Osteocyte (in vitro differentiated cells): Measurements from ENCODE around the gene FLII. TPM values are rescaled to one million over a fixed set of nuclear protein-coding genes. Genes with fewer than 3 reads are reported as not detected.

Source experiments
- DNase-seq: peaks from one replicate; pipeline ENCODE4 v3.0.0; 2021; ENCODE audit warnings: mixed read lengths; ENCODE audit not compliant: unreplicated experiment; ENCODE audit errors: extremely low spot score
- H3K27ac Mint-ChIP-seq: one replicate; pipeline ENCODE4 v1.8.0; 2021; ENCODE audit warnings: mild to moderate bottlenecking, mixed read lengths; ENCODE audit not compliant: unreplicated experiment
- H3K27me3 Mint-ChIP-seq: one replicate; pipeline ENCODE4 v1.8.0; 2021; ENCODE audit warnings: mixed read lengths; ENCODE audit not compliant: unreplicated experiment
- H3K36me3 Mint-ChIP-seq: one replicate; pipeline ENCODE4 v1.8.0; 2021; ENCODE audit warnings: mixed read lengths; ENCODE audit not compliant: unreplicated experiment
- H3K4me1 Mint-ChIP-seq: one replicate; pipeline ENCODE4 v1.8.0; 2021; ENCODE audit warnings: mixed read lengths; ENCODE audit not compliant: unreplicated experiment
- H3K4me3 Mint-ChIP-seq: one replicate; pipeline ENCODE4 v1.8.0; 2021; ENCODE audit warnings: mild to moderate bottlenecking, moderate library complexity, mixed read lengths; ENCODE audit not compliant: unreplicated experiment
- H3K9me3 Mint-ChIP-seq: one replicate; pipeline ENCODE4 v1.8.0; 2021; ENCODE audit warnings: mixed read lengths; ENCODE audit not compliant: unreplicated experiment
- CTCF ChIP-seq: fragments of 200-600 bp; sonication (generic); IDR thresholded peaks from 2 replicates; pipeline ENCODE4 v1.5.0; 2021; ENCODE audit warnings: antibody characterized with exemption, mild to moderate bottlenecking, moderate library complexity
- total RNA-seq: library from RNA; stranded (reverse); gene quantifications from 2 replicates; pipeline ENCODE4 v1.2.1, GENCODE V29; 2021

FLII gene
- total RNA-seq, 1 donor from 2014 or later, result 214 TPM

GRCh38 chr17:18238299-18238698 is 20.2 kb downstream of the FLII start:
- Mint-ChIP-seq H3K36me3 (peaks cover 13% of the 10 kb centered on the region), H3K27ac (no peak overlapping the region), H3K4me1 (peaks cover 19% of the 10 kb centered on the region), H3K4me3 (no peak overlapping the region), H3K27me3 (no peaks in the 10 kb centered on the region), H3K9me3 (no peaks in the 10 kb centered on the region)
- TF ChIP-seq CTCF, result no peak
- DNase-seq, result no peak

GRCh38 chr17:18237461-18237860 is 21.1 kb downstream of the FLII start:
- Mint-ChIP-seq H3K36me3 (peaks cover 13% of the 10 kb centered on the region), H3K4me1 (peaks cover 19% of the 10 kb centered on the region), H3K27ac (no peak overlapping the region), H3K27me3 (no peaks in the 10 kb centered on the region), H3K4me3 (no peak overlapping the region), H3K9me3 (no peaks in the 10 kb centered on the region)
- no peak for TF ChIP-seq CTCF
- DNase-seq, result no peak

GRCh38 chr17:18236494-18236893 is 22.0 kb downstream of the FLII start:
- no peak overlapping the region for H3K4me3 Mint-ChIP-seq
- H3K4me1 Mint-ChIP-seq, result peaks cover 19% of the 10 kb centered on the region
- peak overlapping the region; percentile 87 for H3K27ac Mint-ChIP-seq
- DNase-seq, result no peak
- no peaks in the 10 kb centered on the region for H3K9me3 Mint-ChIP-seq
- H3K36me3 Mint-ChIP-seq, result peaks cover 13% of the 10 kb centered on the region
- no peaks in the 10 kb centered on the region for H3K27me3 Mint-ChIP-seq
- no peak for TF ChIP-seq CTCF

GRCh38 chr17:18235743-18236256 is 22.7 kb downstream of the FLII start:
- TF ChIP-seq CTCF, result no peak
- H3K27ac Mint-ChIP-seq, result peak overlapping the region; percentile 87
- H3K4me3 Mint-ChIP-seq, result peak overlapping the region; percentile 22
- H3K36me3 Mint-ChIP-seq, result peaks cover 13% of the 10 kb centered on the region
- peak; percentile 91 for DNase-seq
- H3K27me3 Mint-ChIP-seq, result no peaks in the 10 kb centered on the region
- peaks cover 19% of the 10 kb centered on the region for H3K4me1 Mint-ChIP-seq
- H3K9me3 Mint-ChIP-seq, result no peaks in the 10 kb centered on the region

GRCh38 chr17:18234853-18235380 is 23.6 kb downstream of the FLII start:
- H3K4me3 Mint-ChIP-seq, result no peak overlapping the region
- H3K27ac Mint-ChIP-seq, result peak overlapping the region; percentile 87
- no peaks in the 10 kb centered on the region for H3K9me3 Mint-ChIP-seq
- peaks cover 19% of the 10 kb centered on the region for H3K4me1 Mint-ChIP-seq
- no peaks in the 10 kb centered on the region for H3K27me3 Mint-ChIP-seq
- TF ChIP-seq CTCF, result no peak
- no peak for DNase-seq
- H3K36me3 Mint-ChIP-seq, result peaks cover 13% of the 10 kb centered on the region
